HepG2 (cell line): ENCODE results near the gene MAPK14. TPM values are rescaled to one million over a fixed set of nuclear protein-coding genes. Genes with fewer than 3 reads are reported as not detected.

Source experiments
- EHMT2 ChIP-seq: fragments of 200-600 bp; sonication (generic); IDR thresholded peaks from 2 replicates; pipeline ENCODE4 v1.7.0; 2017; ENCODE audit warnings: antibody characterized with exemption, low read depth, low read length, borderline replicate concordance
- FOXK2 ChIP-seq: fragments of 450-650 bp; IDR thresholded peaks from 2 replicates; pipeline ENCODE4 v1.6.1; 2016
- GATAD2A ChIP-seq: IDR thresholded peaks from 2 replicates; pipeline ENCODE4 v1.6.1; 2016
- GPN1 ChIP-seq: sonication (generic); formaldehyde crosslinking; IDR thresholded peaks from 2 replicates; pipeline ENCODE4 v1.5.1; 2020; ENCODE audit warnings: missing genetic modification reagents, borderline replicate concordance
- HES4 ChIP-seq: sonication (generic); formaldehyde crosslinking; IDR thresholded peaks from 2 replicates; pipeline ENCODE4 v1.9.0; 2021; ENCODE audit warnings: mild to moderate bottlenecking, missing genetic modification reagents, borderline replicate concordance
- IRF2 ChIP-seq: IDR thresholded peaks from 2 replicates; pipeline ENCODE4 v1.6.1; 2018; ENCODE audit warnings: missing genetic modification reagents, missing compliant biosample characterization
- KAT8 ChIP-seq: IDR thresholded peaks from 2 replicates; pipeline ENCODE4 v1.6.1; 2016; ENCODE audit warnings: missing genetic modification reagents, missing compliant biosample characterization
- MAFG ChIP-seq: sonication (generic); formaldehyde crosslinking; IDR thresholded peaks from 2 replicates; pipeline ENCODE4 v1.5.1; 2020; ENCODE audit warnings: mild to moderate bottlenecking, missing genetic modification reagents
- MNT ChIP-seq: fragments of 450-650 bp; IDR thresholded peaks from 2 replicates; pipeline ENCODE4 v1.6.1; 2016
- NFYC ChIP-seq: IDR thresholded peaks from 2 replicates; pipeline ENCODE4 v1.6.1; 2016; ENCODE audit warnings: missing genetic modification reagents, missing compliant biosample characterization
- NR2C2 ChIP-seq: sonication (generic); formaldehyde crosslinking; IDR thresholded peaks from 2 replicates; pipeline ENCODE4 v1.4.0; 2020; ENCODE audit warnings: missing genetic modification reagents, mild to moderate bottlenecking, moderate library complexity, borderline replicate concordance
- PLSCR1 ChIP-seq: sonication (generic); formaldehyde crosslinking; IDR thresholded peaks from 2 replicates; pipeline ENCODE4 v1.5.0; 2020; ENCODE audit warnings: missing genetic modification reagents, mild to moderate bottlenecking, borderline replicate concordance
- PTBP1 ChIP-seq: fragments of 200-400 bp; formaldehyde crosslinking; IDR thresholded peaks from 2 replicates; pipeline ENCODE4 v1.6.1; 2018; ENCODE audit warnings: low read length, low read depth; ENCODE audit not compliant: poor library complexity, severe bottlenecking
- SP140L ChIP-seq: sonication (generic); formaldehyde crosslinking; IDR thresholded peaks from 2 replicates; pipeline ENCODE4 v1.4.0; 2020; ENCODE audit warnings: missing genetic modification reagents, borderline replicate concordance
- ZBTB20 ChIP-seq: sonication (generic); formaldehyde crosslinking; IDR thresholded peaks from 2 replicates; pipeline ENCODE4 v1.8.1; 2023; ENCODE audit warnings: missing genetic modification reagents, low read depth, mild to moderate bottlenecking, borderline replicate concordance
- ZBTB21 ChIP-seq: sonication (generic); formaldehyde crosslinking; IDR thresholded peaks from 2 replicates; pipeline ENCODE4 v1.4.0; 2020; ENCODE audit warnings: missing genetic modification reagents
- ZFP1 ChIP-seq: IDR thresholded peaks from 2 replicates; pipeline ENCODE4 v1.6.1; 2016
- ZMYM3 ChIP-seq: sonication (generic); formaldehyde crosslinking; IDR thresholded peaks from 2 replicates; pipeline ENCODE4 v1.5.1; 2020; ENCODE audit warnings: mild to moderate bottlenecking, missing genetic modification reagents
- ZMYM4 ChIP-seq: sonication (generic); formaldehyde crosslinking; IDR thresholded peaks from 2 replicates; pipeline ENCODE4 v1.8.1; 2023; ENCODE audit warnings: mild to moderate bottlenecking, missing genetic modification reagents
- ZNF121 ChIP-seq: sonication (generic); formaldehyde crosslinking; IDR thresholded peaks from 2 replicates; pipeline ENCODE4 v1.5.0; 2020; ENCODE audit warnings: mild to moderate bottlenecking, missing genetic modification reagents
- ZNF3 ChIP-seq: IDR thresholded peaks from 2 replicates; pipeline ENCODE4 v1.7.0; 2017; ENCODE audit warnings: inconsistent platforms
- ZNF441 ChIP-seq: sonication (generic); formaldehyde crosslinking; IDR thresholded peaks from 2 replicates; pipeline ENCODE4 v1.7.0; 2021; ENCODE audit warnings: missing genetic modification reagents, borderline replicate concordance
- ZNF563 ChIP-seq: sonication (generic); formaldehyde crosslinking; IDR thresholded peaks from 2 replicates; pipeline ENCODE4 v1.8.0; 2022; ENCODE audit warnings: mild to moderate bottlenecking, moderate library complexity, missing genetic modification reagents
- ZNF598 ChIP-seq: sonication (generic); formaldehyde crosslinking; IDR thresholded peaks from 2 replicates; pipeline ENCODE4 v1.5.1; 2020; ENCODE audit warnings: mild to moderate bottlenecking, missing genetic modification reagents, borderline replicate concordance
- ZNF605 ChIP-seq: sonication (generic); formaldehyde crosslinking; IDR thresholded peaks from 2 replicates; pipeline ENCODE4 v1.8.0; 2022; ENCODE audit warnings: mild to moderate bottlenecking, missing genetic modification reagents
- ZNF891 ChIP-seq: sonication (generic); formaldehyde crosslinking; IDR thresholded peaks from 2 replicates; pipeline ENCODE4 v1.5.0; 2020; ENCODE audit warnings: mild to moderate bottlenecking, missing genetic modification reagents
- ZSCAN20 ChIP-seq: sonication (generic); formaldehyde crosslinking; IDR thresholded peaks from 2 replicates; pipeline ENCODE4 v1.4.0; 2020; ENCODE audit warnings: missing genetic modification reagents, mild to moderate bottlenecking, borderline replicate concordance
- polyA plus RNA-seq, 8 experiments: library from polyadenylated mRNA; depleted of rRNA in 3 of 8; stranded (reverse) in 7 of 8; unstranded in 1 of 8; fragments of >200 nt; fragmentation: Illumina TruSeq in 4 of 8; extraction: Trizol in 4 of 8; gene quantifications; 2 replicates each; pipeline versions ENCODE4 v1.2.1 to v1.2.3, GENCODE V29; 2011 to 2016; ENCODE audit warnings: low read depth in 4 of 8, missing spikeins in 1 of 8, mixed read lengths in 1 of 8; ENCODE audit not compliant: insufficient read depth in 1 of 8
- total RNA-seq, 5 experiments: library from RNA; depleted of rRNA; stranded (reverse); fragments of >200 nt; fragmentation: Illumina TruSeq; extraction: Trizol; gene quantifications; 2 replicates each; pipeline ENCODE4 v1.2.3, GENCODE V29; 2016; ENCODE audit warnings: low read depth in 1 of 5
- TF ChIP-seq, protein P1 (sequence below): sonication (generic); formaldehyde crosslinking; IDR thresholded peaks from 2 replicates; pipeline ENCODE4 v1.8.0; 2022; ENCODE audit warnings: mild to moderate bottlenecking, missing genetic modification reagents

MAPK14 gene
- total and polyA plus RNA-seq, 2 of the 13 experiments (the other 11 are each of a cell fraction or from before 2014, with no cell fraction given) = 66.3 to 67.3 TPM

DNA sequence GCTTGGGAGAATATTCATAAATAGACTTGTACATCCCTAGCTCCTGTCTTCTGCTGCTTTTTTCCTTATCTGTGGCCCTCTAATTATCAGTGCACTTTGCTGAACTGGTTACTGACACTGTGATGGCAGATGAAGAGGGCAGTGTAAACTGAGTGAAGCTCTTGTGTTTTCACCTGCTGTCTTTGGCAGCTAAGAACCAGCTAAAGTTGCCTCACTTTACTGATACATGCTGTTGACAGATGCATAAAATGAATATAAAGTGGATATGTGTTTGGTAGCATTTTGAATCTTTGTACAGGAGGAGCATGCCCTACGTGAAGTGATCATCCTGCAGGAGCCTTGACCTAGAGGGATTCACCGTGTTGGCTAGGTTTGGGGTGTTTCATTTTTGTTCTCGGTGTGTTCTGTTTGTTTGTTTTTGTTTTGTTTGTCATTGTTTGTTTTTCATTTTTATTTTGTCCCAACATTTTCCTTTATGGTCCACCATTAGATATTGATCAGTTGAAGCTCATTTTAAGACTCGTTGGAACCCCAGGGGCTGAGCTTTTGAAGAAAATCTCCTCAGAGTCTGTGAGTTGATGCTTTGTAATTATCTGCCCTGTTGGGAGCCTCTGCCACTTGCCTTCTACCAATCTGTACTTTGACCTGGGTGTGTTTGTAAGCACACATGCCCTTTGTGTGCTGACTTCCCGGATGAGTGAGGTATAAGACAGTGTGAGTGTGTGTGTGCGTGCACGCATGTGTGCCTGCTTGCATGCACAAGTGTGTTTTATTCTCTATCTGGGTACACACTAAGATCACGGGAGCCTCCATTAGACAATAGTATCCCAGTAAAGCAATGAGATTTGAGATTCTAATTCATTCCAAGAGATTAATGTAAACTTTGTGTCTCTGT is 68.1 kb downstream of the MAPK14 start (continued):
- TF ChIP-seq ZMYM3 = peak; percentile 73; the same call in 1 of the 2 replicates
- no peak for TF ChIP-seq ZNF3 (CRISPR knock-in tag)
- 0 out of 2 replicates have a peak, but pooled peaks have one; percentile 32 for TF ChIP-seq ZNF605 (CRISPR knock-in tag)
- TF ChIP-seq MAFG (CRISPR knock-in tag) = no peak
- TF ChIP-seq GATAD2A (CRISPR knock-in tag) = peak; percentile 99
- TF ChIP-seq ZNF563 (CRISPR knock-in tag) = no peak
- 0 out of 2 replicates have a peak, but pooled peaks have one; percentile 72 for TF ChIP-seq SP140L (CRISPR knock-in tag)
- TF ChIP-seq ZMYM4 (CRISPR knock-in tag) = peak; percentile 88
- peak; percentile 96 for TF ChIP-seq IRF2 (CRISPR knock-in tag)
- TF ChIP-seq HES4 (CRISPR knock-in tag) = no peak
- no peak for TF ChIP-seq PLSCR1 (CRISPR knock-in tag)
- no peak for TF ChIP-seq PTBP1
- no peak for TF ChIP-seq ZNF891
- TF ChIP-seq KAT8 (CRISPR knock-in tag) = peak; percentile 92
- 0 out of 2 replicates have a peak, but pooled peaks have one; percentile 25 for TF ChIP-seq FOXK2
- TF ChIP-seq, protein P1, sequence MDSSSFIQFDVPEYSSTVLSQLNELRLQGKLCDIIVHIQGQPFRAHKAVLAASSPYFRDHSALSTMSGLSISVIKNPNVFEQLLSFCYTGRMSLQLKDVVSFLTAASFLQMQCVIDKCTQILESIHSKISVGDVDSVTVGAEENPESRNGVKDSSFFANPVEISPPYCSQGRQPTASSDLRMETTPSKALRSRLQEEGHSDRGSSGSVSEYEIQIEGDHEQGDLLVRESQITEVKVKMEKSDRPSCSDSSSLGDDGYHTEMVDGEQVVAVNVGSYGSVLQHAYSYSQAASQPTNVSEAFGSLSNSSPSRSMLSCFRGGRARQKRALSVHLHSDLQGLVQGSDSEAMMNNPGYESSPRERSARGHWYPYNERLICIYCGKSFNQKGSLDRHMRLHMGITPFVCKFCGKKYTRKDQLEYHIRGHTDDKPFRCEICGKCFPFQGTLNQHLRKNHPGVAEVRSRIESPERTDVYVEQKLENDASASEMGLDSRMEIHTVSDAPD (CRISPR knock-in tag) = peak; percentile 44; the same call in 1 of the 2 replicates
- TF ChIP-seq GPN1 (CRISPR knock-in tag) = no peak
- TF ChIP-seq NFYC = no peak
- peak; percentile 95 for TF ChIP-seq ZBTB20 (CRISPR knock-in tag)
- TF ChIP-seq ZFP1 (CRISPR knock-in tag) = peak; percentile 58; the same call in 1 of the 2 replicates
- no peak for TF ChIP-seq ZSCAN20 (CRISPR knock-in tag)
- TF ChIP-seq ZNF121 (CRISPR knock-in tag) = 0 out of 2 replicates have a peak, but pooled peaks have one; percentile 28
- peak; percentile 59; the same call in 1 of the 2 replicates for TF ChIP-seq ZBTB21 (CRISPR knock-in tag)
- TF ChIP-seq NR2C2 = no peak
- TF ChIP-seq ZNF598 = no peak
- TF ChIP-seq ZNF441 (CRISPR knock-in tag) = 0 out of 2 replicates have a peak, but pooled peaks have one; percentile 43
- TF ChIP-seq MNT = peak; percentile 50
- TF ChIP-seq EHMT2 = 0 out of 2 replicates have a peak, but pooled peaks have one; percentile 18
